Activated B cell treated with CpG ODN at 0.5 μM for 24 hours (primary cell): ENCODE results near the gene ACVRL1. TPM values are rescaled to one million over a fixed set of nuclear protein-coding genes. Genes with fewer than 3 reads are reported as not detected.

Source experiments
- ATAC-seq: fragments of 200-7000 bp; cut with Tn5 transposase; one replicate; pipeline ENCODE4 v1.10.0; 2021; ENCODE audit warnings: low read depth, mild to moderate bottlenecking, moderate library complexity
- CTCF ChIA-PET: fragments of 350-600 bp; sonication (Branson Sonifier 250); formaldehyde crosslinking; loops from one replicate; lab custom pipeline; 2021; ENCODE audit warnings: antibody characterized with exemption; lab: Charles Lee
- POLR2A ChIA-PET: fragments of 350-600 bp; sonication (Branson Sonifier 250); formaldehyde crosslinking; loops from one replicate; lab custom pipeline; 2021; ENCODE audit warnings: antibody characterized with exemption; lab: Charles Lee
- DNase-seq: peaks from one replicate; pipeline ENCODE4 v3.0.0; 2022
- H3K27ac Mint-ChIP-seq: one replicate; pipeline ENCODE4 v1.8.0; 2020; ENCODE audit warnings: mixed read lengths
- H3K27me3 Mint-ChIP-seq: one replicate; pipeline ENCODE4 v1.8.0; 2021; ENCODE audit warnings: mixed read lengths
- H3K36me3 Mint-ChIP-seq: one replicate; pipeline ENCODE4 v1.8.0; 2021; ENCODE audit warnings: low read depth, mixed read lengths
- H3K4me1 Mint-ChIP-seq: one replicate; pipeline ENCODE4 v1.8.0; 2021; ENCODE audit warnings: mixed read lengths
- H3K4me3 Mint-ChIP-seq: one replicate; pipeline ENCODE4 v1.8.0; 2020; ENCODE audit warnings: mild to moderate bottlenecking, mixed read lengths
- H3K9me3 Mint-ChIP-seq: one replicate; pipeline ENCODE4 v1.8.0; 2020; ENCODE audit warnings: mixed read lengths
- CTCF ChIP-seq: fragments of 200-600 bp; IDR thresholded peaks from one replicate; pipeline ENCODE4 v1.8.0; 2022; ENCODE audit warnings: antibody characterized with exemption, mild to moderate bottlenecking
- intact Hi-C: fragments of 100-400 bp; cut with micrococcal nuclease; formaldehyde crosslinking; loops from one replicate; pipeline ENCODE4 v1.15.1; 2024
- total RNA-seq: library from RNA; stranded (reverse); gene quantifications from 2 replicates; pipeline ENCODE4 v1.2.3, GENCODE V29; 2022

The ACVRL1 gene
- total RNA-seq, 1 donor from 2014 or later = not detected

- no peak for DNase-seq
- Mint-ChIP-seq H3K4me3 (no peak overlapping the region), H3K27me3 (no peaks in the 10 kb centered on the region), H3K4me1 (peaks cover 32% of the 10 kb centered on the region), H3K27ac (no peak overlapping the region), H3K9me3 (no peaks in the 10 kb centered on the region), H3K36me3 (no peaks in the 10 kb centered on the region)
- ChIA-PET CTCF (interaction anchor here (1.0 to 2.9 kb wide), 3 partner anchors 44 to 59 kb away, joined by 3 to 9 read pairs (median 5); no protein-coding TSS in a partner anchor), POLR2A (no interaction called here)
- no peak for ATAC-seq
- intact Hi-C loops = loop anchor here (5.0 kb wide), 1 partner anchor 35 kb away; the partner anchor contains the start of gene ANKRD33
- no peak for TF ChIP-seq CTCF
Observed at GRCh38 chr12:51922146-51922545, 14.8 kb downstream of the ACVRL1 start.

- TF ChIP-seq CTCF = no peak
- Mint-ChIP-seq H3K36me3 (no peaks in the 10 kb centered on the region), H3K27ac (no peak overlapping the region), H3K27me3 (no peaks in the 10 kb centered on the region), H3K4me3 (peak overlapping the region; percentile 56), H3K4me1 (peaks cover 32% of the 10 kb centered on the region), H3K9me3 (no peaks in the 10 kb centered on the region)
- ATAC-seq (no peak), DNase-seq (no peak)
- ChIA-PET POLR2A (no interaction called here), CTCF (interaction anchor here (0.8 to 2.9 kb wide), 4 partner anchors 43 to 55 kb away, joined by 3 to 9 read pairs (median 5); no protein-coding TSS in a partner anchor)
- intact Hi-C loops = loop anchor here (1.0 to 5.0 kb wide), 2 partner anchors 36 to 502 kb away; partner anchors contain the start of gene ANKRD33
Observed at GRCh38 chr12:51922762-51923505, 15.6 kb downstream of the ACVRL1 start.

- no peak overlapping the region for H3K4me3 Mint-ChIP-seq
- ATAC-seq = peak; percentile 66
- no peak for TF ChIP-seq CTCF
- ChIA-PET CTCF (interaction anchor here (0.8 to 2.9 kb wide), 3 partner anchors 47 to 54 kb away, joined by 4 to 9 read pairs (median 6); no protein-coding TSS in a partner anchor), POLR2A (no interaction called here)
- H3K9me3 Mint-ChIP-seq = no peaks in the 10 kb centered on the region
- no peak overlapping the region for H3K27ac Mint-ChIP-seq
- no peaks in the 10 kb centered on the region for H3K27me3 Mint-ChIP-seq
- peak; percentile 44 for DNase-seq
- intact Hi-C loops = loop anchor here (1.0 to 5.0 kb wide), 2 partner anchors 36 to 502 kb away; partner anchors contain the start of gene ANKRD33
- peaks cover 32% of the 10 kb centered on the region for H3K4me1 Mint-ChIP-seq
- no peaks in the 10 kb centered on the region for H3K36me3 Mint-ChIP-seq
Observed at GRCh38 chr12:51923506-51924365, 16.4 kb downstream of the ACVRL1 start.

GRCh38 chr12:51924551-51925319, 17.4 kb downstream of the ACVRL1 start:
- Mint-ChIP-seq H3K36me3 (no peaks in the 10 kb centered on the region), H3K4me1 (peaks cover 32% of the 10 kb centered on the region), H3K27ac (no peak overlapping the region), H3K9me3 (no peaks in the 10 kb centered on the region), H3K27me3 (peaks cover 2% of the 10 kb centered on the region), H3K4me3 (peak overlapping the region; percentile 8)
- intact Hi-C loops = loop anchor here (5.0 kb wide), 1 partner anchor 37 kb away; the partner anchor contains the start of gene ANKRD33
- DNase-seq (no peak), ATAC-seq (peak; percentile 35)
- CTCF ChIA-PET = no interaction called here
- POLR2A ChIA-PET = no interaction called here
- TF ChIP-seq CTCF = no peak
